Measurements from ENCODE around the gene CACNA1C. TPM values are rescaled to one million over a fixed set of nuclear protein-coding genes. Genes with fewer than 3 reads are reported as not detected.

Gene CACNA1C
- total and polyA plus RNA-seq, 2 of the 4 experiments (the other 2 are of a cell fraction): 1.6 to 2.6 TPM

DNA sequence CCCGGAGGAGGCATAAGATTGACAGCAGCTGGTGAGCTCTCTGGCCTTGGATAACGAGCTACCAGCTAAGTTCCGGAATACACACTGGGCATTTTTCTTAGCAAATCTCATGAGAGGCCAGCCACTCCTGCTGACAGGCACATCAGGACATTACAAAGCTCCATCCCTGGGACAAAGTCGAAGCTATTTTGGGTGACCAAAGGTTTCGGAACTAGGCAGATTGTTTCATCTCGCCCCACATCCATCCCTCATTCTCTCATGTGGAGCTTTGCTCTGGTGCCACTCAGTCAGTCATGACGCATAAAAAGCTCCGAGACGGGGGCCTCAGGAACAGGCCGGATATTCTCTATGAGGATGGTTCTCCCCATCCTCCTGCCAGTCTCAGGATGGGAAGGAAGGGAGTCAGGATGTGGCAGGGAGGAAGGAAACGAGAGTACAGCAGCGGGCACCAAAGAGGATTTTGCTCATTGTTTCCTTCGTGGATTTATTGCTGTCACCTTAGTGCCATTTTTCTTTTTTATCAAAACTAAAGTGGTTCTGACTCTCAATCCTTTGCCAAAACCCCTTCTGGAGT lies 488.9 kb downstream of the CACNA1C start:
- H3K4me2 ChIP-seq (ENCODE audit: low read depth, low read length): no peak overlapping the region
- H3K79me1 ChIP-seq (ENCODE audit: low read depth in 1 of 2, low read length in 2 of 2): no peaks in the 10 kb centered on the region
- no peaks in the 10 kb centered on the region for H4K20me1 ChIP-seq (ENCODE audit: insufficient read depth, low read length)
- no peak overlapping the region for H4K8ac ChIP-seq (ENCODE audit: low read depth in 2 of 2, low read length in 2 of 2)
- H2BK15ac ChIP-seq (ENCODE audit: low read depth, low read length): no peak overlapping the region
- H3K36me3 ChIP-seq (ENCODE audit: control insufficient read depth, insufficient read depth, low read length): peaks cover 9% of the 10 kb centered on the region
- H2BK20ac ChIP-seq (ENCODE audit: low read depth, low read length): no peak overlapping the region
- no peaks in the 10 kb centered on the region for H3K4me1 ChIP-seq (ENCODE audit: control insufficient read depth, insufficient read depth, low read length)
- H3K14ac ChIP-seq (replicated peaks; ENCODE audit: low read depth, low read length): no peak overlapping the region
- BruUV-seq (replicated peaks): no TSS peak
- no peak overlapping the region for H2BK5ac ChIP-seq (ENCODE audit: low read depth, low read length, poor library complexity, severe bottlenecking)
- no peak overlapping the region for H3K27ac ChIP-seq (ENCODE audit: insufficient read depth, low read length)
- no peak overlapping the region for H3K4ac ChIP-seq (ENCODE audit: low read depth, low read length)
- no peak overlapping the region for H3K9ac ChIP-seq (ENCODE audit: low read depth, low read length)
- dilution Hi-C loops (cut with HindIII; ENCODE audit: low sequenced_read_pairs, unreplicated experiment) (no loop called here), in situ Hi-C loops (cut with MboI; ENCODE audit: low sequenced_read_pairs) (no loop called here), intact Hi-C loops (cut with micrococcal nuclease) (no loop called here)
- H3K9me3 ChIP-seq (ENCODE audit: control insufficient read depth, insufficient read depth, low read length): no peaks in the 10 kb centered on the region; the same call in 1 of the 2 replicates
- H4K5ac ChIP-seq (ENCODE audit: low read depth, low read length): no peak overlapping the region
- H4K91ac ChIP-seq (ENCODE audit: insufficient read depth, low read depth, low read length): no peak overlapping the region
- no peak overlapping the region for H2BK120ac ChIP-seq (ENCODE audit: low read depth, low read length)
- H2AK5ac ChIP-seq (ENCODE audit: low read depth, low read length): no peak overlapping the region
- DNase-seq (no peak), ATAC-seq (ENCODE audit: low read depth) (no peak)
- H2AFZ ChIP-seq (replicated peaks; ENCODE audit: low read length, poor library complexity): no peak overlapping the region
- H3K4me3 ChIP-seq (ENCODE audit: insufficient read depth, low read depth, low read length): no peak overlapping the region
- CTCF ChIA-PET: no interaction called here
- H3K18ac ChIP-seq (ENCODE audit: low read depth, low read length): no peak overlapping the region
- H3K27me3 ChIP-seq (ENCODE audit: control insufficient read depth, insufficient read depth, low read length): no peaks in the 10 kb centered on the region
- WGBS, 2 experiments (ENCODE audit: extremely low coverage in 2 of 2, insufficient read length in 1 of 2): 93% methylated on average over 3 of the region's 13 CpGs; no CpG with 5 or more reads in 1 of the 2 experiments
- no peak for TF ChIP-seq MAZ (IDR thresholded peaks at IDR 0.05; ENCODE audit: borderline replicate concordance, low read depth, low read length)
- no peak for TF ChIP-seq SMC3 (IDR thresholded peaks at IDR 0.05; ENCODE audit: low read depth, low read length)
- TF ChIP-seq RCOR1 (IDR thresholded peaks at IDR 0.05; ENCODE audit: insufficient replicate concordance, low read length): no peak
- TF ChIP-seq RAD21 (IDR thresholded peaks at IDR 0.05; ENCODE audit: low read length): no peak
- TF ChIP-seq CEBPB (IDR thresholded peaks at IDR 0.05; ENCODE audit: low read depth, low read length): no peak
- TF ChIP-seq MXI1 (IDR thresholded peaks at IDR 0.05; ENCODE audit: borderline replicate concordance, low read depth, low read length): no peak
- TF ChIP-seq, protein P1, sequence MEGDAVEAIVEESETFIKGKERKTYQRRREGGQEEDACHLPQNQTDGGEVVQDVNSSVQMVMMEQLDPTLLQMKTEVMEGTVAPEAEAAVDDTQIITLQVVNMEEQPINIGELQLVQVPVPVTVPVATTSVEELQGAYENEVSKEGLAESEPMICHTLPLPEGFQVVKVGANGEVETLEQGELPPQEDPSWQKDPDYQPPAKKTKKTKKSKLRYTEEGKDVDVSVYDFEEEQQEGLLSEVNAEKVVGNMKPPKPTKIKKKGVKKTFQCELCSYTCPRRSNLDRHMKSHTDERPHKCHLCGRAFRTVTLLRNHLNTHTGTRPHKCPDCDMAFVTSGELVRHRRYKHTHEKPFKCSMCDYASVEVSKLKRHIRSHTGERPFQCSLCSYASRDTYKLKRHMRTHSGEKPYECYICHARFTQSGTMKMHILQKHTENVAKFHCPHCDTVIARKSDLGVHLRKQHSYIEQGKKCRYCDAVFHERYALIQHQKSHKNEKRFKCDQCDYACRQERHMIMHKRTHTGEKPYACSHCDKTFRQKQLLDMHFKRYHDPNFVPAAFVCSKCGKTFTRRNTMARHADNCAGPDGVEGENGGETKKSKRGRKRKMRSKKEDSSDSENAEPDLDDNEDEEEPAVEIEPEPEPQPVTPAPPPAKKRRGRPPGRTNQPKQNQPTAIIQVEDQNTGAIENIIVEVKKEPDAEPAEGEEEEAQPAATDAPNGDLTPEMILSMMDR (conservative IDR thresholded peaks at IDR 0.05; ENCODE audit: low read depth, low read length): no peak
- TF ChIP-seq BHLHE40 (IDR thresholded peaks at IDR 0.05; ENCODE audit: low read depth, low read length): no peak
- TF ChIP-seq RFX5 (IDR thresholded peaks at IDR 0.05; ENCODE audit: low read depth, low read length): no peak
- no peak for TF ChIP-seq FOS (IDR thresholded peaks at IDR 0.05; ENCODE audit: low read depth, low read length)
- TF ChIP-seq NFE2L2 (IDR thresholded peaks at IDR 0.05; ENCODE audit: low read depth, low read length): no peak
- TF ChIP-seq POLR2A (IDR thresholded peaks at IDR 0.05; ENCODE audit: low read depth, low read length): no peak
- H3K23ac ChIP-seq (ENCODE audit: low read depth, low read length): no peak overlapping the region
- POLR2A ChIA-PET (ENCODE audit: unreplicated experiment): no interaction called here
- no peak overlapping the region for H2AK9ac ChIP-seq (replicated peaks; ENCODE audit: low read depth, low read length, poor library complexity)
- no peaks in the 10 kb centered on the region for H3K9me1 ChIP-seq (ENCODE audit: insufficient read depth, low read length)
- no peak overlapping the region for H3K56ac ChIP-seq (ENCODE audit: extremely low read depth, insufficient read depth, low read length)

All from IMR-90 (cell line).